GM19395 (cell line): Measurements from ENCODE around the gene HAND2.

Source experiments
- ATAC-seq: cut with Tn5 transposase; IDR thresholded peaks from one replicate; pipeline ENCODE4 v1.9.1; 2021; ENCODE audit warnings: mild to moderate bottlenecking, moderate library complexity; ENCODE audit not compliant: unreplicated experiment

HAND2 gene

GRCh38 chr4:173478913-173479283, 51.1 kb downstream of the HAND2 start:
- no peak for ATAC-seq

GRCh38 chr4:173478201-173478912, 51.7 kb downstream of the HAND2 start:
- ATAC-seq, result no peak

- ATAC-seq, result no peak
Measured at GRCh38 chr4:173477016-173477415, 53.0 kb downstream of the HAND2 start.
